H1 (cell line): Measurements from ENCODE around the gene TNFRSF18. TPM values are rescaled to one million over a fixed set of nuclear protein-coding genes. Genes with fewer than 3 reads are reported as not detected.

Source experiments
- CTCF ChIA-PET: fragments of 300-600 bp; sonication (Branson Sonifier 250); formaldehyde crosslinking; loops from one replicate; lab custom pipeline; 2021; ENCODE audit not compliant: partially characterized antibody; lab: Charles Lee
- POLR2A ChIA-PET: fragments of 300-600 bp; sonication (Branson Sonifier 250); formaldehyde crosslinking; loops from one replicate; lab custom pipeline; 2021; ENCODE audit warnings: inconsistent platforms; ENCODE audit not compliant: partially characterized antibody; lab: Charles Lee
- DNase-seq, 2 experiments: peaks; one replicate each; pipeline versions ENCODE4 v3.0.0 to v3.0.0-alpha.2; 2010 to 2022; ENCODE audit warnings: low spot score in 2 of 2, low read depth in 1 of 2, mixed read lengths in 1 of 2
- FAIRE-seq: peaks from 2 replicates; lab custom pipeline; 2011; peaks lifted over from hg19 to GRCh38; lab: Jason Lieb, UNC
- H2AFZ ChIP-seq: 2 replicates; pipeline ENCODE4 v1.8.1; 2012; ENCODE audit warnings: low read length, inconsistent platforms
- H2AK5ac ChIP-seq: 2 replicates; pipeline ENCODE4 v1.6.1; 2013; ENCODE audit warnings: low read depth, low read length
- H2BK120ac ChIP-seq: replicated peaks from 2 replicates; pipeline ENCODE3; 2013; ENCODE audit warnings: low read depth, low read length, inconsistent platforms
- H2BK12ac ChIP-seq: 2 replicates; pipeline ENCODE4 v1.6.1; 2013; ENCODE audit warnings: low read depth, low read length
- H2BK15ac ChIP-seq: 2 replicates; pipeline ENCODE4 v1.6.1; 2013; ENCODE audit warnings: low read length
- H2BK20ac ChIP-seq: 2 replicates; pipeline ENCODE4 v1.6.1; 2013; ENCODE audit warnings: low read length
- H2BK5ac ChIP-seq: 2 replicates; pipeline ENCODE4 v1.6.1; 2013; ENCODE audit warnings: low read depth, low read length
- H3K14ac ChIP-seq: 2 replicates; pipeline ENCODE4 v1.6.1; 2013; ENCODE audit warnings: inconsistent platforms; ENCODE audit not compliant: insufficient read length
- H3K18ac ChIP-seq: 2 replicates; pipeline ENCODE4 v1.6.1; 2013; ENCODE audit warnings: low read length; ENCODE audit errors: extremely low read depth
- H3K23ac ChIP-seq: 2 replicates; pipeline ENCODE4 v1.6.1; 2013; ENCODE audit warnings: inconsistent platforms; ENCODE audit not compliant: insufficient read length
- H3K23me2 ChIP-seq: 2 replicates; pipeline ENCODE4 v1.6.1; 2013; ENCODE audit warnings: low read depth, low read length
- H3K27ac ChIP-seq: 2 replicates; pipeline ENCODE4 v1.6.1; 2011; ENCODE audit warnings: low read depth, low read length, inconsistent platforms
- H3K27me3 ChIP-seq, 4 experiments: replicated peaks in 1 of 4; 1 replicate in 1 of 4; 2 replicates in 3 of 4; pipeline versions ENCODE4 v1.6.1 to v1.8.1; 2011 to 2013; ENCODE audit warnings: low read length in 3 of 4, mild to moderate bottlenecking in 3 of 4, inconsistent platforms in 2 of 4, mixed read lengths in 2 of 4, moderate library complexity in 1 of 4; ENCODE audit not compliant: control insufficient read depth in 3 of 4, insufficient read depth in 3 of 4; ENCODE audit errors: extremely low read depth in 1 of 4
- H3K36me3 ChIP-seq, 4 experiments: 2 replicates each; pipeline versions ENCODE4 v1.6.1 to v1.8.1; 2011 to 2013; ENCODE audit warnings: mild to moderate bottlenecking in 4 of 4, low read length in 3 of 4, moderate library complexity in 2 of 4, control low read depth in 1 of 4, inconsistent platforms in 1 of 4; ENCODE audit not compliant: insufficient read depth in 4 of 4, control insufficient read depth in 2 of 4
- H3K4ac ChIP-seq: replicated peaks from 2 replicates; pipeline ENCODE3; 2013; ENCODE audit warnings: low read length, low read depth, mixed read lengths, inconsistent platforms; ENCODE audit not compliant: insufficient read length
- H3K4me1 ChIP-seq, 4 experiments: replicated peaks in 1 of 4; 1 replicate in 1 of 4; 2 replicates in 3 of 4; pipeline versions ENCODE4 v1.6.1 to v1.8.1; 2011 to 2013; ENCODE audit warnings: low read length in 3 of 4, inconsistent platforms in 2 of 4, mixed read lengths in 1 of 4; ENCODE audit not compliant: insufficient read depth in 4 of 4, control insufficient read depth in 3 of 4
- H3K4me2 ChIP-seq, 2 experiments: 2 replicates each; pipeline versions ENCODE4 v1.6.1 to v1.8.1; 2011 to 2013; ENCODE audit warnings: low read depth in 2 of 2, low read length in 2 of 2, control low read depth in 1 of 2, inconsistent platforms in 1 of 2, mild to moderate bottlenecking in 1 of 2; ENCODE audit not compliant: insufficient read depth in 1 of 2
- H3K4me3 ChIP-seq, 4 experiments: fragments of 200-600, 300-600 bp in 1 of 4; sonication (generic), shearing (Covaris generic), sonication (Bioruptor Twin) in 1 of 4; 2 replicates each; pipeline versions ENCODE4 v1.5.1 to v1.8.1; 2011 to 2016; ENCODE audit warnings: low read length in 4 of 4, low read depth in 3 of 4, control low read depth in 2 of 4, inconsistent platforms in 2 of 4, mild to moderate bottlenecking in 2 of 4, mixed read lengths in 1 of 4, moderate library complexity in 1 of 4; ENCODE audit not compliant: insufficient read depth in 2 of 4; ENCODE audit errors: extremely low read depth in 1 of 4
- H3K56ac ChIP-seq: replicated peaks from 2 replicates; pipeline ENCODE3; 2013; ENCODE audit warnings: low read depth, mild to moderate bottlenecking, mixed read lengths, low read length, inconsistent platforms; ENCODE audit not compliant: insufficient read length
- H3K79me1 ChIP-seq: 2 replicates; pipeline ENCODE4 v1.6.1; 2013; ENCODE audit warnings: low read depth, low read length, control low read depth
- H3K79me2 ChIP-seq, 2 experiments: 2 replicates each; pipeline versions ENCODE4 v1.6.1 to v1.8.1; 2012 to 2013; ENCODE audit warnings: low read length in 2 of 2, mild to moderate bottlenecking in 2 of 2, inconsistent platforms in 1 of 2; ENCODE audit not compliant: insufficient read depth in 2 of 2, control insufficient read depth in 1 of 2
- H3K9ac ChIP-seq, 4 experiments: replicated peaks in 1 of 4; 1 replicate in 1 of 4; 2 replicates in 3 of 4; pipeline versions ENCODE4 v1.6.1 to v1.8.1; 2011 to 2013; ENCODE audit warnings: low read depth in 3 of 4, low read length in 3 of 4, control low read depth in 2 of 4, mild to moderate bottlenecking in 2 of 4, moderate library complexity in 2 of 4, inconsistent platforms in 1 of 4; ENCODE audit errors: extremely low read depth in 1 of 4
- H3K9me3 ChIP-seq, 2 experiments: 2 replicates each; pipeline versions ENCODE4 v1.6.1 to v1.8.1; 2012 to 2013; ENCODE audit warnings: mild to moderate bottlenecking in 2 of 2, moderate library complexity in 2 of 2, control low read depth in 1 of 2, inconsistent platforms in 1 of 2, low read depth in 1 of 2, low read length in 1 of 2, mixed read lengths in 1 of 2; ENCODE audit not compliant: insufficient read depth in 2 of 2
- H4K20me1 ChIP-seq, 2 experiments: replicated peaks in 1 of 2; 2 replicates each; pipeline versions ENCODE3 to v1.8.1; 2011 to 2013; ENCODE audit warnings: inconsistent platforms in 2 of 2, low read length in 2 of 2, mild to moderate bottlenecking in 1 of 2; ENCODE audit not compliant: insufficient read depth in 2 of 2, control insufficient read depth in 1 of 2
- H4K5ac ChIP-seq: 2 replicates; pipeline ENCODE4 v1.6.1; 2013; ENCODE audit warnings: low read length, low read depth, mixed read lengths, inconsistent platforms; ENCODE audit not compliant: insufficient read length
- H4K8ac ChIP-seq: 2 replicates; pipeline ENCODE4 v1.8.0; 2013; ENCODE audit warnings: mild to moderate bottlenecking, moderate library complexity, low read length, inconsistent platforms; ENCODE audit not compliant: insufficient read depth; ENCODE audit errors: extremely low read depth
- H4K91ac ChIP-seq: replicated peaks from 2 replicates; pipeline ENCODE3; 2013; ENCODE audit warnings: low read length, mixed read lengths, inconsistent platforms; ENCODE audit not compliant: insufficient read length
- SIN3A ChIP-seq, 2 experiments: IDR thresholded peaks in 1 of 2; conservative IDR thresholded peaks in 1 of 2; 2 replicates each; pipeline ENCODE4 v1.6.1; 2011 to 2012; ENCODE audit warnings: low read length in 2 of 2, improper control_type of control experiment in 1 of 2, low read depth in 1 of 2, mild to moderate bottlenecking in 1 of 2
- WGBS, 2 experiments: shearing (Covaris generic) in 1 of 2; methylation state at CpG; one replicate each; pipeline versions ENCODE4 v1.1.6 to v1.1.7; 2013 to 2015; ENCODE audit warnings: low lambda C conversion rate in 2 of 2, mixed read lengths in 2 of 2, inconsistent platforms in 1 of 2, low coverage in 1 of 2, missing lambda C conversion rate in 1 of 2; ENCODE audit not compliant: insufficient replicate concordance in 2 of 2, insufficient coverage in 1 of 2, insufficient read length in 1 of 2; ENCODE audit errors: extremely low coverage in 1 of 2, missing lambda C conversion rate in 1 of 2; 5-methylcytosine and 5-hydroxymethylcytosine counted together
- polyA plus RNA-seq, 7 experiments: library from polyadenylated mRNA; depleted of rRNA in 3 of 7; stranded (reverse) in 5 of 7; unstranded in 2 of 7; fragments of >200 nt in 5 of 7; fragments of 200-250 nt in 2 of 7; gene quantifications; 1 replicate in 5 of 7; 2 replicates in 1 of 7; 4 replicates in 1 of 7; pipeline versions ENCODE4 v1.2.1 to v1.2.3, GENCODE V29; 2011 to 2013; ENCODE audit warnings: missing spikeins in 2 of 7, mixed read lengths in 2 of 7
- total RNA-seq: library from RNA; stranded (reverse); fragmentation: NEBNext Ultra II Directional; extraction: Animal tissue kit (Norgen Biotek cat#: 25700); gene quantifications from 2 replicates; pipeline ENCODE4 v1.2.1, GENCODE V29; 2021

TNFRSF18 gene
- total and polyA plus RNA-seq, 2 of the 8 experiments (the other 6 are each of a cell fraction or from before 2014, with no cell fraction given): 1.5 to 2.5 TPM

- Histone ChIP-seq H2AFZ (no peak overlapping the region), H4K20me1 (peaks cover 5 to 26% of the 10 kb centered on the region in 2 experiments), H2BK5ac (no peak overlapping the region), H3K56ac (no peak overlapping the region), H2BK15ac (no peak overlapping the region), H3K18ac (no peak overlapping the region), H3K79me1 (peaks cover 22% of the 10 kb centered on the region), H2BK120ac (no peak overlapping the region), H3K4me3 (no peak overlapping the region), H3K4ac (no peak overlapping the region), H3K9me3 (no peaks in the 10 kb centered on the region), H2AK5ac (no peak overlapping the region), H3K14ac (no peak overlapping the region), H2BK12ac (no peak overlapping the region), H3K36me3 (peaks cover 2 to 34% (median 17%) of the 10 kb centered on the region in 4 experiments; a peak in 7 of 8 replicates), H2BK20ac (no peak overlapping the region), H3K79me2 (peaks cover 0 to 11% of the 10 kb centered on the region in 2 experiments; a peak in 1 of 4 replicates), H4K91ac (no peak overlapping the region), H4K5ac (no peak overlapping the region), H4K8ac (no peak overlapping the region), H3K9ac (no peak overlapping the region), H3K23ac (no peak overlapping the region), H3K4me1 (no peaks in the 10 kb centered on the region), H3K23me2 (no peaks in the 10 kb centered on the region; the same call in 1 of the 2 replicates), H3K27me3 (no peaks in the 10 kb centered on the region), H3K4me2 (no peak overlapping the region), H3K27ac (no peak overlapping the region)
- no peak for TF ChIP-seq SIN3A (conservative IDR thresholded peaks at IDR 0.05 in 1 of 2, IDR thresholded peaks at IDR 0.05 in 1 of 2; ENCODE audit: low read depth in 1 of 2, low read length in 2 of 2)
- DNase-seq: no peak
- ChIA-PET CTCF (interaction anchor here (1.4 to 6.2 kb wide), 3 partner anchors 16 to 101 kb away, joined by 3 to 28 read pairs (median 3); no protein-coding TSS in a partner anchor), POLR2A (interaction anchor here (1.8 kb wide), 1 partner anchor 8 kb away, joined by 5 read pairs; the partner anchor contains the start of genes B3GALT6 and SDF4)
- no peak for FAIRE-seq
- 92% methylated on average over 12 of the region's 15 CpGs; no CpG with 5 or more reads in 1 of the 2 experiments for WGBS, 2 experiments
These were observed 16.9 kb upstream of the TNFRSF18 start for GRCh38 chr1:1223321-1223720.
